Endometrial microvascular endothelial cells (primary cell): ENCODE data around the gene IP6K3. TPM values are rescaled to one million over a fixed set of nuclear protein-coding genes. Genes with fewer than 3 reads are reported as not detected.

Experiments used
- in situ Hi-C: cut with HindIII; loops from 2 replicates; pipeline ENCODE4 v1.10.0; 2017; ENCODE audit warnings: low sequenced_read_pairs, low pct_unique_long_range_greater_than_20kb; ENCODE audit errors: inconsistent ontology term
- total RNA-seq: library from RNA; depleted of rRNA; stranded (reverse); fragments of >200 nt; gene quantifications from one replicate; pipeline ENCODE4 v1.2.3, GENCODE V29; 2015; ENCODE audit errors: inconsistent ontology term

IP6K3 gene
- total RNA-seq, 1 donor from 2014 or later, result not detected

GRCh38 chr6:33713786-33714185 is 32.9 kb downstream of the IP6K3 start:
- in situ Hi-C loops, result no loop called here

- in situ Hi-C loops, result no loop called here
Observed at GRCh38 chr6:33712914-33713313, 33.8 kb downstream of the IP6K3 start.

GRCh38 chr6:33711140-33712129 is 35.3 kb downstream of the IP6K3 start, which contains the start of gene UQCC2:
Gene UQCC2 (minus strand): TSS chr6:33711700. CDS start chr6:33711686, 14 bp downstream.
- in situ Hi-C loops, result no loop called here

GRCh38 chr6:33710296-33711121 is 36.2 kb downstream of the IP6K3 start:
- in situ Hi-C loops, result no loop called here

- in situ Hi-C loops, result no loop called here
Observed at GRCh38 chr6:33709605-33710295, 37.0 kb downstream of the IP6K3 start.

GRCh38 chr6:33708516-33709204 is 38.0 kb downstream of the IP6K3 start:
- in situ Hi-C loops, result no loop called here

GRCh38 chr6:33707771-33708170 is 38.9 kb downstream of the IP6K3 start:
- in situ Hi-C loops, result no loop called here

GRCh38 chr6:33705955-33706725 is 40.6 kb downstream of the IP6K3 start:
- in situ Hi-C loops, result no loop called here

GRCh38 chr6:33705268-33705885 is 41.3 kb downstream of the IP6K3 start:
- in situ Hi-C loops, result no loop called here

GRCh38 chr6:33704215-33705066 is 42.3 kb downstream of the IP6K3 start:
- in situ Hi-C loops, result no loop called here

- in situ Hi-C loops, result no loop called here
Observed at GRCh38 chr6:33702345-33702977, 44.2 kb downstream of the IP6K3 start.

- in situ Hi-C loops, result no loop called here
Observed at GRCh38 chr6:33700391-33701050, 46.2 kb downstream of the IP6K3 start.

GRCh38 chr6:33699739-33700138 is 47.0 kb downstream of the IP6K3 start:
- in situ Hi-C loops, result no loop called here

GRCh38 chr6:33699131-33699530 is 47.6 kb downstream of the IP6K3 start:
- in situ Hi-C loops, result no loop called here

GRCh38 chr6:33698494-33698893 is 48.2 kb downstream of the IP6K3 start:
- in situ Hi-C loops, result no loop called here

GRCh38 chr6:33697845-33698244 is 48.9 kb downstream of the IP6K3 start:
- in situ Hi-C loops, result no loop called here
